Panc1 (cell line): ENCODE data around the gene CES3.

ENCODE experiments used
- CTCF ChIP-seq: fragments of 450-650 bp; IDR thresholded peaks from 2 replicates; pipeline ENCODE4 v1.5.1; 2017; ENCODE audit warnings: mild to moderate bottlenecking
- REST ChIP-seq, 2 experiments: IDR thresholded peaks; 2 replicates each; pipeline ENCODE4 v1.6.1; 2011 to 2012; ENCODE audit warnings: low read depth in 2 of 2, control low read depth in 1 of 2, low read length in 1 of 2, mild to moderate bottlenecking in 1 of 2, moderate library complexity in 1 of 2; ENCODE audit not compliant: insufficient read depth in 1 of 2

- TF ChIP-seq CTCF (no peak), REST (IDR thresholded peaks at IDR 0.05; ENCODE audit: insufficient read depth in 1 of 2, low read depth in 2 of 2, low read length in 1 of 2) (no peak)
Measured at GRCh38 chr16:66940236-66940635, 20.8 kb upstream of the CES3 start.
